ENCODE data around the gene RIMBP2. TPM values are rescaled to one million over a fixed set of nuclear protein-coding genes. Genes with fewer than 3 reads are reported as not detected.

RIMBP2 gene
- total and polyA plus RNA-seq, 9 donors: 1.1 to 16.2 (median 3.5) TPM

DNA sequence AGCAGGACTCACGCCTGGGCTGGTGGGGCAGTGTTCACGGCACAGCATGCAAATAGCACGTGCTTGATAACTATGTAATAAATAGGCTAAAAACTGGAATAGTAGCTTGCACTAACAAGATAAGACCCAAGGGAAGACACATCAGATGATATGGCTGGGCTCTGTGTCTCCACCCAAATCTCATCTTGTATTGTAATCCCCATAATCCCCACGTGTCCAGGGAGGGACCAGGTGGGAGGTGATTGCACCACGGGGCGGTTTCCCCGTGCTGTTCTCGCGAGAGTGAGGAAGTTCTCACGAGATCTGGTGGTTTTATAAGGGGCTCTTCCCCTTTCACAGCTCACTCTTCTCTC, 46.9 kb downstream of the RIMBP2 start:
- Histone ChIP-seq H3K27ac (no peak overlapping the region), H3K36me3 (no peaks in the 10 kb centered on the region), H3K4me1 (ENCODE audit: insufficient read depth) (no peaks in the 10 kb centered on the region), H3K9me3 (no peaks in the 10 kb centered on the region), H3K4me3 (no peak overlapping the region), H3K27me3 (no peaks in the 10 kb centered on the region)
- TF ChIP-seq EP300 (IDR thresholded peaks at IDR 0.05): no peak
- TF ChIP-seq POLR2A (IDR thresholded peaks at IDR 0.05): no peak
- TF ChIP-seq, protein P1, sequence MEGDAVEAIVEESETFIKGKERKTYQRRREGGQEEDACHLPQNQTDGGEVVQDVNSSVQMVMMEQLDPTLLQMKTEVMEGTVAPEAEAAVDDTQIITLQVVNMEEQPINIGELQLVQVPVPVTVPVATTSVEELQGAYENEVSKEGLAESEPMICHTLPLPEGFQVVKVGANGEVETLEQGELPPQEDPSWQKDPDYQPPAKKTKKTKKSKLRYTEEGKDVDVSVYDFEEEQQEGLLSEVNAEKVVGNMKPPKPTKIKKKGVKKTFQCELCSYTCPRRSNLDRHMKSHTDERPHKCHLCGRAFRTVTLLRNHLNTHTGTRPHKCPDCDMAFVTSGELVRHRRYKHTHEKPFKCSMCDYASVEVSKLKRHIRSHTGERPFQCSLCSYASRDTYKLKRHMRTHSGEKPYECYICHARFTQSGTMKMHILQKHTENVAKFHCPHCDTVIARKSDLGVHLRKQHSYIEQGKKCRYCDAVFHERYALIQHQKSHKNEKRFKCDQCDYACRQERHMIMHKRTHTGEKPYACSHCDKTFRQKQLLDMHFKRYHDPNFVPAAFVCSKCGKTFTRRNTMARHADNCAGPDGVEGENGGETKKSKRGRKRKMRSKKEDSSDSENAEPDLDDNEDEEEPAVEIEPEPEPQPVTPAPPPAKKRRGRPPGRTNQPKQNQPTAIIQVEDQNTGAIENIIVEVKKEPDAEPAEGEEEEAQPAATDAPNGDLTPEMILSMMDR (IDR thresholded peaks at IDR 0.05): no peak
- intact Hi-C loops (cut with DNase I): no loop called here
- WGBS, 3 donors: 76 to 79% (median 78%) methylated on average over 10 of the region's 10 CpGs
- no peak for DNase-seq

DNA sequence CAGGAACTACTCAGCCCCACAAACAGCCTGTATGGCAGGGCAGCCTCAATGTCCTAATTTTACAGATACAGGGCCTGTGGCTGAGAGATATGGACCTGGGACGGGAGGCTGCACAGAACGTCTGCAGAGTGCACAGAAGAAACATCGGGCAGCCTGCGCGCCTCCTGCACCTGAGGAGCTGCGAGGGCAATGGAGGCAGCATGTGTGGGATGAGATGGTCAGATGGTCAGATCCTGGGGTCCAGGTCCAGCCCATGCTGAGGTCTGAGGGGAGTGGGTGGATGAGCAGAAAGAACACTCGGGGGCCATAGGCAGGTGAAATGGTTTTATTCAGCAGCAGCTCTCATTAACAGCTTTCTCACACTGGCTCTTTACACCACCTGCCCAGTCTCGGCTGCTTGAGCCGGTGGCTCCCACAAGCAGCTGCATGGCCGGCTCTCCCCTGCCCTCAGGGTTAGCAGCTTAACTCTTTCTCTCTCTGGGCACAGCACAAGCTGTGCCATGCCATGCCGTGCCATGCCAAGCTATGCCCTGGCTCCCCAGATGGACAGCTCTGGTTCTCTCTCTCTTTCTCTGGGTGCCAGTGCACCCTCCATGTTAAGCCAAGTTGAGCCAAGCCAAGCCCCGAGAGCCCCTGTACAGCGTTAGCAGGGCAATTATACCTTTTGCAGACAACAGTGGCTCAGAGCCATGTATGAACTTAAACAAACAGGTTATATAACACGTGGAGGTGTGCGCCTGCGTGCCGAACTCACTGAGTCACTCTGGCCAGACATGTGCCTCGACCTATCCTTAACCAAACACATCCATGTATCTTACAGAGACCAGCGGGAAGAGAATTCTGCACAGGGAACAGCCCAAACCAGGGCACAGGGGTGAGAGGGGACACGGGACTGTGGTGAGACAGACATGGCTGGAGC, 47.6 kb downstream of the RIMBP2 start:
- no peaks in the 10 kb centered on the region for H3K36me3 ChIP-seq
- no peaks in the 10 kb centered on the region for H3K4me1 ChIP-seq (ENCODE audit: insufficient read depth)
- DNase-seq: no peak
- H3K27me3 ChIP-seq: no peaks in the 10 kb centered on the region
- no peak overlapping the region for H3K4me3 ChIP-seq
- intact Hi-C loops (cut with DNase I): no loop called here
- WGBS, 3 donors: 88 to 91% (median 89%) methylated on average over 20 of the region's 20 CpGs
- H3K9me3 ChIP-seq: no peaks in the 10 kb centered on the region
- H3K27ac ChIP-seq: no peak overlapping the region
- TF ChIP-seq POLR2A (IDR thresholded peaks at IDR 0.05) (no peak), EP300 (IDR thresholded peaks at IDR 0.05) (no peak)
- TF ChIP-seq, protein P1 (IDR thresholded peaks at IDR 0.05): no peak

DNA sequence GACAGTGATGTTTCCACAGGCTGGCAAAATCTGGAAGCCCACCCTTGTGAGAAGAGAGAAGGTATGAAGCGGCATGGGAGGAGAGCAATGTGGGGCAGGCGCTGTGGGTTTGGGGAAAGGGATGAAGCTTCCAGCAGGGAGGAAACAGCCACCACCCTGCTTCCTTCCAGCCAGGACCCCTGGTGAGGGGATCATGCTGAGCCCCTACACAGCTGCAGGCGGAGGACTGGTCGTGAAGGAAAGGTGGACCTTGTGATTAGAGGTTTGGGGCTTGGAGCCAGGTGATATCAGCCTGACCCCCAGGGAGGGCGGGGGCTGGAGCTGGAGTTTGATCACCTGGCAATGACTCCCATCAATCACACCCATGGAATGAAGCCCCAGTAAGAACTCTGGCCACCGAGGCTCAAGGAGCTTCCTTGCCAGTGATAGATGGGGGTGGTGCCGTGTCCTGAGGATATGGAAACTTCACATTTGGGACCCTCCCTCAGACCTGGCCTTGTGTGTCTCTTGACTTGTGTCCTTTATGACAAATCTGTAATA, 48.6 kb downstream of the RIMBP2 start:
- WGBS, 3 donors: 78 to 85% (median 79%) methylated on average over 7 of the region's 7 CpGs
- intact Hi-C loops (cut with DNase I): no loop called here
- Histone ChIP-seq H3K4me1 (ENCODE audit: insufficient read depth) (no peaks in the 10 kb centered on the region), H3K4me3 (no peak overlapping the region), H3K36me3 (no peaks in the 10 kb centered on the region), H3K27ac (no peak overlapping the region), H3K27me3 (no peaks in the 10 kb centered on the region), H3K9me3 (no peaks in the 10 kb centered on the region)
- no peak for TF ChIP-seq POLR2A (IDR thresholded peaks at IDR 0.05)
- TF ChIP-seq, protein P1 (IDR thresholded peaks at IDR 0.05): no peak
- TF ChIP-seq EP300 (IDR thresholded peaks at IDR 0.05): no peak
- DNase-seq: no peak

DNA sequence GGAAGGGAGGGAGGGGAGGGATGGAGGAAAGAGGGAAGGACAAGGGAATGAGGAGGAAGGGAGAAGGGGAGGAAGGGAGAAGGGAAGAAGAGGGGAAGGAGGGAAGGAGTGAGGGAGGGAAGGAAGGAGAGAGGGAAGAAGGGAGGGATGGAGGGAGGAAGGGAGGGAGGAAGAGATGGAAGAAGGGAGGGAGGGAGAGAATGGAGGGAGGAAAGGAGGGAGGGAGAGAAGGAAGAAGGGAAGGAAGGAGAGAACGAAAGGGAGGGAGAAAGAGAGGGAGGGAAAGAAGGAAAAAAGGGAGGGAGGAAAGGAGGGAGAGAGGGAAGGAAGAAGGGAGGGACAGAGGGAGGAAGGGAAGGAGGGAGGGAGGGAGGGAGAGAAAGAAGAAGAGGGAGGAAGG, 49.5 kb downstream of the RIMBP2 start:
- intact Hi-C loops (cut with DNase I): no loop called here
- H3K27ac ChIP-seq: no peak overlapping the region
- H3K4me3 ChIP-seq: no peak overlapping the region
- H3K36me3 ChIP-seq: no peaks in the 10 kb centered on the region
- TF ChIP-seq EP300 (IDR thresholded peaks at IDR 0.05): no peak
- no peak for TF ChIP-seq POLR2A (IDR thresholded peaks at IDR 0.05)
- TF ChIP-seq, protein P1 (IDR thresholded peaks at IDR 0.05): no peak
- no peaks in the 10 kb centered on the region for H3K27me3 ChIP-seq
- no peak for DNase-seq
- 77 to 95% (median 87%) methylated on average over 1 of the region's 1 CpG for WGBS, 3 donors
- H3K4me1 ChIP-seq (ENCODE audit: insufficient read depth): no peaks in the 10 kb centered on the region
- no peaks in the 10 kb centered on the region for H3K9me3 ChIP-seq
